GM19397 (cell line): ENCODE data around the gene ZMYM1.
A peak's percentile ranks its signal among the peaks of the same experiment; 100 is the strongest.
"Not testable (repeated sequence)": the region's sequence is repeated elsewhere in the genome, so short reads cannot be mapped to it uniquely, and the experiment has no call there.

Experiments used
- ATAC-seq: cut with Tn5 transposase; IDR thresholded peaks from one replicate; pipeline ENCODE4 v1.9.1; 2021; ENCODE audit warnings: mild to moderate bottlenecking, moderate library complexity; ENCODE audit not compliant: unreplicated experiment

The ZMYM1 gene

DNA sequence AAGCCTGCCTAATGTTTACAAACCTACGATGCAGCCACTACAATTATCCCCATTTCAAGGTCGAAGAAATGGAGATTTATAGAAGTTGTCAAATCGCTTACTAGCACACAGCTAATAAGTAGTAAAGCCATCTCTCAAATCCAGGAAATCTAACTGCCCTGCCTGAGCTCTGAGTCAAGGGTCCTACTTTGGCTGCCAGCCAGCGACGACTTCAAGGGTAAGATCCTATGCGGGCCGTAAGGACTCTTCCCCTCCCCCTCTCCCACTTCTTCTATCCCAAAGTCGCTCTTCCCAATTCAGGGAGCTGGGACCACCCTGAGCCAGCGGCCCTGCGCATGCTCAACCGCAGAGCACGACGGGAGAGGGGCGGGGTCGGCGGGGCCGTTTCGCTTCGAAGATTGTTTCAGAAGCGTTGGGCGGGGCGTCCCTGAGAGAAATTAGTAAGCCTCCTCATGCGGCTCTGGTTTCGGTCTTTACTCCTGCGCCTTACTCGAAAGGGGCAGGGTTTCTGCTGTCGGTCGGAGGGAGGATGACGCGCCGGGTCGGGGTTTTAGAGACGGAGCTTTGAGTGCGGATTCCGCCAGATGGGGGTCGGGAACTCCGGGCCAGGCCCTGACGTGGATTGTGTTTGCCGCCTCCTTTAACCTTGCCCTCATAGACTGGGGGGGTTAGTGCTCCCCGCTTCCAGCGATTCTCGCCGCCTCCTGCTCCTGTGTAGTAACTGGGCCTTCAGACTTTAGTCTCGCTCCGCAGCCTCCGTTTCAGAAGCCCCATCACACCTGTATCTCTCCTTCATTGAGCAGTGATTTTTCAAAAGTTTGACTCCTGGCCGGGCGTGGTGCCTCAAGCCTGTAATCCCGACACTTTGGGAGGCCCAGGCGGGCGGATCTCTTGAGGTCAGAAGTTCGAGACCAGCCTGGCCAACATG is at the start of gene ZMYM1:
TSS of gene ZMYM1 (plus strand) at position 383 of the 928 bp plus-strand sequence. CDS start 14,603 bp downstream, outside the sequence.
- peak; percentile 92 for ATAC-seq

DNA sequence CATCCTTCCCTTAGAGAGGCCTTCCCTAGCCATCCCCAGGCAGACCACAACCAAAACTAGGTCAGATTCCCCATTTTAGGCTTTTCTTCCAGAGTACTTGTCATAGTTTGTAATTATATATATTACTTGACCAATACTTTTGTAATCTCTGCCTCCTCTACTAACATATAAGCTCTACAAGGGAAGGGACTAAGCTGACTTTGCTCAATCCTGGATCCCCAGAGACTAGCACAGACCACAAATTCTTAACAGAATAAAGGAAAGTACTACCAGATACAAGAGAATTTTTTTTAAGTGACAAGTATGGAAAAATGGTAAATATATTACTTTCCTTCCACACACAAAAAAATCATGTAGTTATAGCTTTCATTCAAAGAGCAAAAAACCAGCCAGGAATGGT is 49.4 kb upstream of the ZMYM1 start:
- no peak for ATAC-seq

DNA sequence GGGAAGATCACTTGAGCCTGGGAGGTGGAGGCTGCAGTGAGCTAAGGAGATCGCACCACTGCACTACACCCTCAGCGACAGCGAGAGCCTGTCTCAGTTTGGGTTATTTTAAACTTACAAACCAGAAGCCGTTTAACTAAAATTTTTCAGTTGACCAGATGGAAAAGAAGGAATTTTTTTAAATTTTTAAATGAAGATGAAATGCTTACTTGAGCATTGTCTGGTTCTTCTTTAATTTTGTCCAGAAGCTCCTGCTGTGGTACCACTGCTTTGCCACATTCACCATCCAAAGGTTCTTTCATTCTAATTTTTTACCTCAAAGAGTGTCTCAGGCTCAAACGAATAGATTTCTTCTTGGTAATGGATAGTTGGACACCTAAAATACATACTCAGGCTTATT is 48.8 kb upstream of the ZMYM1 start:
- ATAC-seq: no peak

DNA sequence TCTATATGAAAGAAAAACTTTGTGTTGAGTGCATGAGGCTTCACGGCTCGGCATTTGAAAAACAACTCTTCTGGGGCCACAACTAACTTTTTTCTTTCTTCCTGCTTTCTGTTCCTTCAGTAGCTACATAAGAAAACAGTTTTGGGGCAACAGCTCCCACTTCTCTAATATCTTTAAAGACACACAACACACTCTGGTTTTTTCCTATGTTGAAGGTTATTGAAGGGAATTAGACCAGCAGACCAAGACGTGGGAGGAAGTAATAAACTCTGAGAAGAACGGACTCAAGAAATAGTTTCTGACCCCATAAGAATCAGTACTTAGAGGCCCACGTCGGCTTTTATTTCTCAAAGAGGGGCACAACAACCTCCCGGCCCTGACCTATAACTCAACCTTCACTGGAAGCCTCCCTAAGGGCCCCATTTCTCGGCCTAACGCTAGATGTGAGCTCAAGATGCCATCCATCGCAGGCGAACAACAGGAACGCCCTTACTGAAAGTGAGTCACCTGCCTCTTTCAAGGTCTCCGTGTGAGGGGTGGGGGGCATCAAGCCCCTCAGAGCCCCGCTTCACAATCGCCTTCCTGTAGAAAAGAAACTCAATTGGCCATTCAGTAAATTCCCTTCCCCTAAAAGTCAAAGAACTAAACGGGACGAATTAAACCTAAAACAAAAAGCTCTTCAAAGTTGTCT is 48.3 kb upstream of the ZMYM1 start:
- no peak for ATAC-seq

DNA sequence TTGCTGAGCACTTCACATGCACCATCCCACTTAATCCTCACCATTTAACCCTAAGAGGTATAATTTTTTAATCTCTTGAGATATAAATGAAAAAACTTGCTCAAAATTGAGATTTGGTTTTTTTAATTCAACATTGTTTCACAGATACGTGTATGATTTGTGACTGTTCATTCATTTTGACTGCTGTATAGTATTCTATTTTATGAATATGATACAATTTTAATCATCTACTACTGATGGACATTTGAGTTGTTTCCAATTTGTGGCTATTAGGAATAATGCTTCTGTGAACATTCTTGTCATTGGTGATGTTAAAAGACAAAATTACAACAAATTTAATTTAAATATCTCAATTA is 46.8 kb upstream of the ZMYM1 start:
- ATAC-seq: no peak

DNA sequence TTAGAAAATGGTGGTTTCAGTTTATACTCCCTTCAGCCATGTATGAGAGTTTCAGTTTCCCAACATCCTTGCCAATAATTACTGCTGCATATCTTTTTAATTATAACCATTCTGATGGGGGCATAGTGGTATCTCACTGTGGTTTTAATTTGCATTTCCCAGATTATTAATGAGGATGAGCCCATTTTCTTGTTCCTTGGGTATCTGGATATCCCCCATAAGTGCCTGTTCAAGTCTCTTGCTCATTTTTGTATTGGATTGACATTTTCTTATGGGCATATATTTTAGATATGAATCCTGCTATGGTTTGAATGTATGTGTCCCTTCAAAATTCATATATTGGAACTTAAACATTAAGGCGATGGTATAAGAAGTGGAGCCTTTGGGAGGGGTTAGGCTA is 45.8 kb upstream of the ZMYM1 start:
- ATAC-seq: no peak

DNA sequence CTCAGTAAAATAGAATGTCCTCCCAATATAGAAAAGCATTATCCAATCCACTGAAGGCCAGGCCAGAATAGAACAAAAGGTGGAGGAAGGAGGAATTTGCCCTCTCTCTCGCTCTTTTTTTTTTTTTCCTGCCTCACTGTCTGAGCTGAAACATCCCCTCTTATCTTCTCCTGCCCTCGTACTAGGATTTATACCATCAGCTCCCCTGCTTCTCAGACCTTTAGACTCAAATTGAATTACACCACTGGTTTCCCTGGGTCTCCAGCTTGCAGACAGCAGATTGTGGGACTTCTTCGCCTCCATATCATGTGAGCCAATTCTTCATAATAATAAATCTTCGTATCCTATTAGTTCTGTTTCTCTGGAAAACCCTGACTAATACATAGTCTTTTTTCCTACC is 42.6 kb upstream of the ZMYM1 start:
- ATAC-seq: no peak

DNA sequence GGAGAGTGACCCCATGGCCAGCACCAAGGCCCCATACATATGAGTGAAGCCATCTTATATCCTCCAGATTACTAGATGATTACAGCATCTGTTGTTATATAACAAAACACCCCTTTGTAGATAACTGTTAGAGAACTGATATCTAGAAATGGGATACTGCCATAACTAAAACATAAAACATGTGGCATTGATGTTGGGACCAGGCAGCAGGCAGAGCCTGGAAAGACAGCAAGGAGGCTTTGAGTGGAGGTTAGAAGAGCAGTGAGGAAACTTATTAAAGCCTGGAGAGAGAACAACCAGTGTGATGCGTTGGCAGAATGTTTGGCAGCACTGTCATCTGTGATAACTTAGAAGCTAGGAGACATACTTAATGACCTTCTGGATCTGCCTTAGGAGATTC is 42.0 kb upstream of the ZMYM1 start:
- no peak for ATAC-seq

DNA sequence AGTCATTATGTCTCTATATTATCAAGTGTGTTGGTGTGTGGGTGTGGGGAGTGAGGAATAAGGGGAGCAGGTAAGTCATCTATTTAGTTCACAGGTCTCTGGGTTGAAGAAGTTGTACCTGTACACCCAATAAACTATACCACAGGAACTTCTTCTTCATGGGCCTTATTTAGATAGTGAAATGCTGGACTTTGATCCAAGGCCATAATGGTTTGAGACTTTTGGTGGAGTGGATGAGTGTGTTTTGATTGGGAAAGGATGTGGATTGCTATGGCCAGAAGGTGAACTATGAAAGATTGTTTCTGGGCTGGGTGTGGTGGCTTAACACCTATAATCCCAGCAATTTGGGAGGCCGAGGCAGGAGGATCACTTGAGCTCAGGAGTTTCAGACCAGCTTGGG is 40.5 kb upstream of the ZMYM1 start:
- no peak for ATAC-seq

DNA sequence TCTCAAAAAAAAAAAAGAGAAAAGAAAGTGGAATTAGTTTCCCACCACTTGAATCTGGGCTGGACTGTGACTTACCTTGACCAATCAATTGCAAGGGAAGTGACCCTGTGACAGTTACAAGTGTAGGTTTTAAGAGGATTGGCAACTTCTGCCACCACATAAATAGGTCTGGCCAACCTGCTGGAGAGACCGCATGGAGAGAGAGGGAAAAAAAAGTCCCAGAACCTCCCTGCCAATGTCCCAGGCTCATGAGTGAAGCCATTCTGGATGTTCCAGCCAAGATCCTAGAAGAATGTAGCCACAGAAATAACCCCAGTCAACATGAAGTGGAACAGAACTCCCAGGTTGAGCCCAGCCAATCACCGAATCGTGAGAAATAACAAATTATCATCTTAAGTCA is 35.7 kb upstream of the ZMYM1 start:
- no peak for ATAC-seq

DNA sequence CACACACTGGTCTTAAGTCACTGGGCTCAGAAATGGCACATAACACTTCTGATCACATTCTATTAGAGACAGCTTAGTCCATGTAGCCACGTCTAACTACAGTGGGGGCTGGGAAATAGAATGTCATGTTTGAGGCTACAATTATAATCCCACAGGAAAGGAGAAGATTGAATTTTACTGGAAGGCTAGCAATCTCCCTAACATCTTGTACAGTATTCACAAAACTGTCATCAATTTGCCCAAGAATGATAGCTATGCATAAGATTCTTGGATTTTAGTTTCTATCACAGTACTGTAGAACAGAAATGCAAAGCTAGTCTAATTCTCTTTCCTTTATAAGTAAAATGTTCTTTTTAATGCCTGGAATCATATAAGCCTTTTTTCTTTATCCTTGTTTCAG is 34.8 kb upstream of the ZMYM1 start:
- ATAC-seq: no peak

DNA sequence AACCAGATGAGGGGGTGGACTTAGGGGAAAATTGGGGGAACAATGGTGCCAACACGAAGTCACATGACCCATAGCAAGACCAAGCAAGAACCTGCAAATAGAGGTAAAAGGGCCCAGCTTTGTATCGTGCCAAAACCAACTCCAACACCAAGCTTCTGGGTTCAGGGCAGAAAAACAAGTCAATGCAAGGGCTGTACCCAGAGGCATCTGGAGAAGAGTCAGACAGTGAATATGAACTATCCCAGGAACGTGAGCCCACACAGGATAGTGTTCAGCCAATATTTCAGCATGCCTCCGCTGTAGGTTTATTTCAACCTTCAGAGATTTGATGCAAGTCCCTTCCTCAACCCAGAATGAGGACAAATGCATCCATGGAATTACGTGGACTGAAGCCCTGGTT is 32.5 kb upstream of the ZMYM1 start:
- no peak for ATAC-seq

DNA sequence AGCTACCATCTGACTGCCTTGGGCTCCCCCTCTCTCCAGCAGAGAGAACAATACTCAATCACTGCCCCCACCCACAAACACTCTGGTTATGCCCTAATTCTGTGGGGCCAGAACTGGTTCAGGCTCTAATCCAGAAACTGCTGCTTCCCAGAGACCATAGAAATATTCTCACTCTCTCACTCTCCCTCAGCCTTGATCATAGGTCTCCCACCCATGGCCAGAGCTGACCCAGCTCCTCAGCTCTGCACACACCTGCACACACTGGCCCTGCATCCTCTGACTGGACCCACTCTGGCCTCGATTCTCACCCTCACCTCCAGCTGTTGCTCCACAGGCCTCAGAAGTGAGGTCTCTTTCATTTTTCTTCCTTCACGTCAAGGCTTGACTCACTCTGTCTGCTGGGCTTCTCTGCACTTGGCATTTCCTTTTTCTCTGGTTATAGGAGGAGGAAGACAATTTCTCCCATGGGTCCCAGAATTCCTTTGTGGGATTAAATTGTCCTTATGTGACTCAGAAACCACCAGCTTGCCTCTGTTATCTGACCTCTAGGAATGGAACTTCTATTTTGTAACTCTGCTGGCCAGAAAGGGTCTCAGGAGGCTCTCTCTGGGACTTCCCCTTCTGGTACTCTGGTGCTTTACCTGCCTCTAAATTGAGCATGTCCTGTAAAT is 31.9 kb upstream of the ZMYM1 start:
- no peak for ATAC-seq

DNA sequence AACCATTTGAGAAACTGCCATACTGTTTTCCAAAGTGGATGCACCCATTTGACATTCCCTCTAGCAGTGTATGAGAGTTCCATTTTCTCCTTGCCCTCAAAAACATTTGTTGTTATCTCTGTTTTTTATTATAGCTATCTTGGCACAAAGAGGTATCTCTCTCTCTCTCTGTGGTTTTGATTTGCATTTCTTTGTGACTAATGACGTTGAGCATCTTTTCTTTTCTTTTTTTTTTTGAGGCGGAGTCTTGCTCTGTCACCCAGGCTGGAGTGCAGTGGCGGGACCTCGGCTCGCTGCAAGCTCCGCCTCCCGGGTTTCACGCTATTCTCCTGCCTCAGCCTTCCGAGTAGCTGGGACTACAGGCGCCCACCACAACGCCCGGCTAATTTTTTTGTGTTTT is 30.1 kb upstream of the ZMYM1 start:
- no peak for ATAC-seq

DNA sequence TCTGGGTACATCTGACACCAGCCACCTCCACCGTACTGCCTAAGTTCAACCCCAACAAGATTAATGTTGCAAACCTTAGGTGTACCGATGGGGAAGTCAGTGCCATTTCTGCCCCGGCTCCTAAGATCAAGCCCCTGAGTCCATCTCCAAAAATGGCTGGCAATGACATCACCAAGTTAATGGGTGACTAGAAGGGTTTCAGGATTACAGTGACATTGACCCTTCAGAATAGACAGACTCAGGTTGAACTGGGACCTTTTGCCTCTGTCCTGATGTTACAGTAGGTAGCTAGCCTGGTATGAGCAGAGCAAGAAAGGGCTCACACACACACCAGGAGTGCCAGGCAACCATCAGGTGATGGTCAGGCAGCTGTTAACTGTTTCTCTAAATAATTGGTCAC is 25.8 kb upstream of the ZMYM1 start:
- no peak for ATAC-seq

DNA sequence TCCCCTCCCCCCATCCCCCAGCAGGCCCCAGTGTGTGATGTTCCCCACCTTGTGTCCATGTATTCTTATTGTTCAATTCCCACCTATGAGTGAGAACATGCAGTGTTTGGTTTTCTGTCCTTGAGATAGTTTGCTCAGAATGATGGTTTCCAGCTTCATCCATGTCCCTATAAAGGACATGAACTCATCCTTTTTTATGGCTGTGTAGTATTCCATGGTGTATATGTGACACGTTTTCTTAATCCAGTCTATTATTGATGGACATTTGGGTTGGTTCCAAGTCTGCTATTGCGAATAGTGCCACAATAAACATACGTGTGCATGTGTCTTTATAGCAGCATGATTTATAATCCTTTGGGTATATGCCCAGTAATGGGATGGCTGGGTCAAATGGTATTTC is 24.9 kb upstream of the ZMYM1 start:
- ATAC-seq: not testable (repeated sequence)

DNA sequence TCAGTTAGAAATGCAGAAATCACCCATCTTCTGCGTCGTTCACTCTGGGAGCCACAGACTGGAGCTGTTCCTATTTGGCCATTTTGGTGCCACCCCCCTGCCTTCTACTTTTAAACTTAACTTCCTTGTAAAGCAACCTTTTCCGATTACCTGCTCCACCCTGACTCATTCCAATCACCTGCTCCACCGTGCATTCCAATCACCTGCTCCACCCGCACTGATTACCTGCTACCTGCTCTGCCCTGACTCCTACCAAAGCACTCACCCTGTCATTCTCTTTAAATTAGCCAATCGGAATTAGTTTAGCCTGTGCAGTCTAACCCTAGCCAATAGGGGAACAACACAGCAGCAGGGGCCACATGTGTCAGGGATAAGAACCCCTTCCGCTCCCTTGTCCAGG is 20.9 kb upstream of the ZMYM1 start:
- not testable (repeated sequence) for ATAC-seq

DNA sequence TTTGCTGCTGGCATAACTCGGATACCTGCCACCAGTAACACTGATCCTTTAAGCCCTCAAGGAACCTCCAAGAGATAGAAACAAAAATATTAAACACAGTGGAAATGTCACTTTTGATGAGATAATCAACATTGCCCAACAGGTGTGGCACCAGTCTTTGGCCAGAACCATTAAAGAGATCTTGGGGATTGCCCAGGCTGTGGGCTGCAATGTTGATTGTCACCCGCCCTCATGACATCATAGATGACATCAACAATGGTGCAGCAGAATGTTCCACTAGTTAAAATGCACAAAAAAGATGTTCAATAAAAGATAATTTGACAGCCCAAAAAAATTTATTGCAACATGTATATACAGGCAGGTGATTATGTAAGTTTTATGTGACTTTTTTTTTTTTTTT is 20.2 kb upstream of the ZMYM1 start:
- ATAC-seq: no peak

DNA sequence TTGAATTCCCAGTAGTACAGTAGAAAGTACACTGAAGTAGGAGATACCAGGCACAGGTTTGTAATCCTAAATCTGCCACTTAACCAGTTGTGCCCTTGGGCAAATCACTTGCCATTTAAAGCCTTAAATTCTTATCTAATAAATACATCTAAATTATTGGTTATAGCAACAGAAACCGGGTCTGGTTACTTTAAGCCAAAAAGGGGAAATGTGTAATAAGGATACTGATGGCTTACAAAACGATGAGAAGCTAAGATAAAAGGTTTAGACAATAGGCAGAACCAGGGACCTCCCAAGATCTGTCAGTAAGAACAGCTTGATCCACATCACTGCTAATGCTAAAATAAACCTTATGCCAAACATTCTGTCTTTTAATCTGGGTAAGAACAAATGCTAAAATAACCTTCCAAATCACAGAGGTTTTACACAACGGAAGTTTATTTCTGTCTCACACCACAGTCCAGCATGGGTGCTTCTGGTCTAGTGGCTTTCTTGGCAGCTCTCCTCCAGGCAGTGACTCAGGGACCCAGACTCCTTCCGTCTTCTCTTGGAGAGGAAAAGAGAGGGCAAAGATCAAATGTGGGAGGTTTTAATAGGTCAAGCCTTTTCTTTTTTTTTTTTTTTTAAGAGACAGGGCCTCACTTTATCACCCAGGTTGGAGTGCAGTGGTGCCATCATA is 16.5 kb upstream of the ZMYM1 start:
- ATAC-seq: no peak

DNA sequence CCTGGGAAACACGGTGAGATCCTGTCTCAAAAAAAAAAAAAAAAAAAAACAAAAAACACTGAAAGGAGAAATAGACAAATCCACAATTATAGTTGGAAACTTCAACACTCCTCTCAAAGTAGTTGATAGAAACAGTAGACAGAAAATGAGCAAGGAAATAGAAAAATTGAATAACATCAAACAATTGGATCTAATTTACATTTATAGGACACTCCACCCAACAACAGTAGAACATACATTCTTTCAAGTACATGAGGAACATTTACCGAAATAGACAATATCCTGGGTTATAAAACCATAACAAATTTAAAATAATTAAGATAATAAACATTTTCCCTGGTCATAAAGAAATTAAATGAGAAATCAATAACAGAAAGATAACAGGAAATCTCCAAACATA is 14.9 kb upstream of the ZMYM1 start:
- no peak for ATAC-seq

DNA sequence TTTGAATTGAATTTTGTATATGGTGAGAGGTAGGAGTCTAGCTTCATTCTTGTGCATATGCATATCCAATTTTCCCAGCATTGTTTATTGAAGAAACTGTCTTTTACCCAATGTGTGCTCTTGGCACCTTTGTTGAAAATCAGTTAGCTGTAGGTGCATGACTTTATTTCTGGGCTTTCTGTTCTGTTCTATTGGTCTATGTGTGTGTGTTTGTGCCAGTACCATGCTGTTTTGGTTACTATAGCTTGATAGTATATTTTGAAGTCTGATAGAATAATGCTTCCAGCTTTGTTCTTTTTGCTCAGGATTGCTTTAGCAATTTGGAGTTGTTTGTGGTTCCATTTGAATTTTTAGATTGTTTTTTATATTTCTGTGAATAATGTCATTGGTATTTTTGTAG is 9.4 kb upstream of the ZMYM1 start:
- no peak for ATAC-seq
